WTC11 (cell line): ENCODE results near the gene ERICH6B.

Experiments
- CREB1 ChIP-seq: sonication (generic); formaldehyde crosslinking; IDR thresholded peaks from 2 replicates; pipeline ENCODE4 v1.8.0; 2023; ENCODE audit warnings: mild to moderate bottlenecking, missing genetic modification reagents
- FOXK1 ChIP-seq: sonication (generic); formaldehyde crosslinking; IDR thresholded peaks from 2 replicates; pipeline ENCODE4 v1.8.0; 2022; ENCODE audit warnings: mild to moderate bottlenecking, moderate library complexity, missing genetic modification reagents
- NR3C1 ChIP-seq: sonication (generic); formaldehyde crosslinking; conservative IDR thresholded peaks from 2 replicates; pipeline ENCODE4 v1.8.1; 2023; ENCODE audit warnings: low read depth, mild to moderate bottlenecking, missing genetic modification reagents
- TEAD4 ChIP-seq: sonication (generic); formaldehyde crosslinking; IDR thresholded peaks from 2 replicates; pipeline ENCODE4 v1.8.0; 2022; ENCODE audit warnings: mild to moderate bottlenecking, missing genetic modification reagents
- ZNF138 ChIP-seq: sonication (generic); formaldehyde crosslinking; conservative IDR thresholded peaks from 2 replicates; pipeline ENCODE4 v1.8.1; 2022; ENCODE audit warnings: mild to moderate bottlenecking, moderate library complexity, missing genetic modification reagents
- TF ChIP-seq, protein P1 (sequence below): fragments of 200-600 bp; IDR thresholded peaks from 2 replicates; pipeline ENCODE4 v1.8.0; 2022; ENCODE audit warnings: antibody characterized with exemption
- TF ChIP-seq, protein P2 (sequence below): sonication (generic); formaldehyde crosslinking; IDR thresholded peaks from 2 replicates; pipeline ENCODE4 v1.8.0; 2022; ENCODE audit warnings: mild to moderate bottlenecking, missing genetic modification reagents
- TF ChIP-seq, protein P3 (sequence below): sonication (generic); formaldehyde crosslinking; IDR thresholded peaks from 2 replicates; pipeline ENCODE4 v1.8.1; 2023; ENCODE audit warnings: mild to moderate bottlenecking, missing genetic modification reagents, moderate library complexity

DNA sequence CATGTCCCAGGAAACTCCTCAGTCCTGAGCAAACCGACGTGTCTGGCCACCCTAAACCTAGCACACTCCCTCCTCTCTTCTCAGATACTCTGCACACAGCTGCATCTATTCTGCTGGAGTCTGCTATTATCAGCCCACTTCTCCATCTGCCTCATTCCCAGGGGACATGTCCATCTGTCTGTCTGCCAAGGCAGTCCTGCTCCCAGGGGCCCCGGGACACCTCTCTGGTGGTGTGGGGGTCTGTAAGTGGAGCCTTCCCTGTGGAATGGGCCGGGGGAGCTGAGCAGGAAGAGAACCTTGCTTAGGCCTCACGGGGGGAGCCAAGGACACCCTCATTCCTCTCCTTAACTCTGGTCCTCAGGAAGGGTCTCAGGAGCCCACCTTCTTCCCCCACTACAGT is 72.7 kb downstream of the ERICH6B start:
- TF ChIP-seq TEAD4 (CRISPR knock-in tag) (no peak), CREB1 (CRISPR knock-in tag) (no peak), NR3C1 (CRISPR knock-in tag) (no peak), FOXK1 (CRISPR knock-in tag) (no peak), ZNF138 (CRISPR knock-in tag) (no peak)
- TF ChIP-seq, protein P1, sequence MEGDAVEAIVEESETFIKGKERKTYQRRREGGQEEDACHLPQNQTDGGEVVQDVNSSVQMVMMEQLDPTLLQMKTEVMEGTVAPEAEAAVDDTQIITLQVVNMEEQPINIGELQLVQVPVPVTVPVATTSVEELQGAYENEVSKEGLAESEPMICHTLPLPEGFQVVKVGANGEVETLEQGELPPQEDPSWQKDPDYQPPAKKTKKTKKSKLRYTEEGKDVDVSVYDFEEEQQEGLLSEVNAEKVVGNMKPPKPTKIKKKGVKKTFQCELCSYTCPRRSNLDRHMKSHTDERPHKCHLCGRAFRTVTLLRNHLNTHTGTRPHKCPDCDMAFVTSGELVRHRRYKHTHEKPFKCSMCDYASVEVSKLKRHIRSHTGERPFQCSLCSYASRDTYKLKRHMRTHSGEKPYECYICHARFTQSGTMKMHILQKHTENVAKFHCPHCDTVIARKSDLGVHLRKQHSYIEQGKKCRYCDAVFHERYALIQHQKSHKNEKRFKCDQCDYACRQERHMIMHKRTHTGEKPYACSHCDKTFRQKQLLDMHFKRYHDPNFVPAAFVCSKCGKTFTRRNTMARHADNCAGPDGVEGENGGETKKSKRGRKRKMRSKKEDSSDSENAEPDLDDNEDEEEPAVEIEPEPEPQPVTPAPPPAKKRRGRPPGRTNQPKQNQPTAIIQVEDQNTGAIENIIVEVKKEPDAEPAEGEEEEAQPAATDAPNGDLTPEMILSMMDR, result no peak
- TF ChIP-seq, protein P2, sequence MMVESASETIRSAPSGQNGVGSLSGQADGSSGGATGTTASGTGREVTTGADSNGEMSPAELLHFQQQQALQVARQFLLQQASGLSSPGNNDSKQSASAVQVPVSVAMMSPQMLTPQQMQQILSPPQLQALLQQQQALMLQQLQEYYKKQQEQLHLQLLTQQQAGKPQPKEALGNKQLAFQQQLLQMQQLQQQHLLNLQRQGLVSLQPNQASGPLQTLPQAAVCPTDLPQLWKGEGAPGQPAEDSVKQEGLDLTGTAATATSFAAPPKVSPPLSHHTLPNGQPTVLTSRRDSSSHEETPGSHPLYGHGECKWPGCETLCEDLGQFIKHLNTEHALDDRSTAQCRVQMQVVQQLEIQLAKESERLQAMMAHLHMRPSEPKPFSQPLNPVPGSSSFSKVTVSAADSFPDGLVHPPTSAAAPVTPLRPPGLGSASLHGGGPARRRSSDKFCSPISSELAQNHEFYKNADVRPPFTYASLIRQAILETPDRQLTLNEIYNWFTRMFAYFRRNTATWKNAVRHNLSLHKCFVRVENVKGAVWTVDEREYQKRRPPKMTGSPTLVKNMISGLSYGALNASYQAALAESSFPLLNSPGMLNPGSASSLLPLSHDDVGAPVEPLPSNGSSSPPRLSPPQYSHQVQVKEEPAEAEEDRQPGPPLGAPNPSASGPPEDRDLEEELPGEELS (CRISPR knock-in tag), result no peak
- TF ChIP-seq, protein P3, sequence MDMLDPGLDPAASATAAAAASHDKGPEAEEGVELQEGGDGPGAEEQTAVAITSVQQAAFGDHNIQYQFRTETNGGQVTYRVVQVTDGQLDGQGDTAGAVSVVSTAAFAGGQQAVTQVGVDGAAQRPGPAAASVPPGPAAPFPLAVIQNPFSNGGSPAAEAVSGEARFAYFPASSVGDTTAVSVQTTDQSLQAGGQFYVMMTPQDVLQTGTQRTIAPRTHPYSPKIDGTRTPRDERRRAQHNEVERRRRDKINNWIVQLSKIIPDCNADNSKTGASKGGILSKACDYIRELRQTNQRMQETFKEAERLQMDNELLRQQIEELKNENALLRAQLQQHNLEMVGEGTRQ (CRISPR knock-in tag), result no peak
